NCI-H2196 treated with DMSO at 0.1 percent for 48 hours (cell line): Measurements from ENCODE around the gene USP30.

Experiments
- DNase-seq: peaks from one replicate; lab custom pipeline; 2025; ENCODE audit not compliant: unreplicated experiment; lab: John Stamatoyannopoulos, UW

USP30 gene

DNA sequence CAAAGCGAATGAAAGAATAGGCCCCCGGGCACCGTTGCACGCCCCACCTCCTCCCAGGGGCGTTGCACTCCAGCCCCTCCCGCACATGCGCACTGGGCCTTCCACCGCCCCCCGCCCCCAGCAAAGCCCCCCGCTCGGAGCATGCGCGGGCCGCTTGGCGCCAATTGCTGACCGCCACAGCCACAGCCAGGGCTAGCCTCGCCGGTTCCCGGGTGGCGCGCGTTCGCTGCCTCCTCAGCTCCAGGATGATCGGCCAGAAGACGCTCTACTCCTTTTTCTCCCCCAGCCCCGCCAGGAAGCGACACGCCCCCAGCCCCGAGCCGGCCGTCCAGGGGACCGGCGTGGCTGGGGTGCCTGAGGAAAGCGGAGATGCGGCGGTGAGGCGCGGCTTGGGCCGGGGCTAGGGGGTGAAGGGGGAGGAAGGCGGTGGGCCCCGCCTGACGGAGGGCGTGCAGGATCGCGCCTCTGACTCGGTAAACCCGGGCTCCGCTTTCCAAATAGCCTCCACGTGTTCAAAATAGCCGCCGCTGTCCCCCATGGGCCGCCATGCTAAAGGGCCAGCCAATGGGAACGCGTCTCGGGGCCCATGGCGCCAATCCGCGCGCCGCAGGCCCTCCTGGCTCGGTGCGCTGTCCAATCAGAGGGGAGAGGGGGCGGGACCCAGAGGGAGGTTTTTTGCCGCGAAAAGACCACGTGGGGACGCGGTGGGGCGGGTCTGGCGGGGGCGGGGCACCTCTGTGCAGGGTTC is 45.2 kb downstream of the USP30 start, which contains the start of gene UNG:
UNG (plus strand) TSS at position 163 of the 748 bp plus-strand sequence; CDS start at position 246, 83 bp downstream.
- DNase-seq: peak; percentile 94

- no peak for DNase-seq
Measured at GRCh38 chr12:109098183-109098604, 45.8 kb downstream of the USP30 start.

DNA sequence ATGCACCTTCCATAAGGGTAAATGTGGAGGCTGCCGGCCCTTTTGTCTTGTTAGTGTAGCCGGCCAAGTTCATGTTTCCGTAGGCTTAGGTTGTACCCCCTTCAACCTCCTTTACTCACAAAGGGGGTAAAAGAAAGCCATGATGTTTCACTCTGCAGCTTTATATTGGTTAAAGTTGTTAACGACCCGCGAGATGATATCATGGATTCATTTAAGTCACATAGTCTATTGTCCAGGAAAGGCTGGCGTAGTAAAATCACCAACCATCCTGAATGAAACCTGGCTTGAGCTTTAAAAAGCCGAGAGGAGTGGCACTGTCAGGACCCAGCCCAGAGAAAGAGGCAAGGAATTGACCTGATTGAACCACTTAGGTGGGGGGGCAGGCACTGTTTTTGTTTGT is 46.3 kb downstream of the USP30 start:
- no peak for DNase-seq

DNA sequence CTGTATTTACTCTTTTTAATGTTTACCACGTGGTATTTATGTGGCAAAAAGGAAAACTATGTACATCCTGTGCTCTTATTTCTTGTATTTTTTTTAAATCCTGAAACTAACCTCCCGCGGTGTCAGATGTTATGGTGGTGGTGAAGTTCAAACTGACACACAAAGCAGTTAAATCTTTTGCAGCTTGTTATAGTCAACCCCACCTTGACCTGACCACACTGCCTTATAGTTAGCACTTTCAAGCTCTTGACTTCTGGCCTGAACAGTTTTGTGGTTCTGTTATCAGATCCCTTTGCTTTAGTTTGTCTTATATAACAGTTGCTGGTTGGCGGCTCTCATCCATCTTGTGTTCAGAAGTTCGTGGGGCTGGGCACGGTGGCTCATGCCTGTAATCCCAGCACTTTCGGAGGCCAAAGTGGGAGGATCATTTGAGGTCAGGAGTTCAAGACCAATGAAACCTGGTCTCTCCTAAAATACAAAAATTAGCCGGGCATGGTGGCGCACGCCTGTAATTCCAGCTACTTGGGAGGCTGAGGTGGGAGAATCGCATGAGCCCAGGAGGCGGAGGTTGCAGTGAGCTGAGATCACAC is 47.1 kb downstream of the USP30 start:
- DNase-seq: no peak

DNA sequence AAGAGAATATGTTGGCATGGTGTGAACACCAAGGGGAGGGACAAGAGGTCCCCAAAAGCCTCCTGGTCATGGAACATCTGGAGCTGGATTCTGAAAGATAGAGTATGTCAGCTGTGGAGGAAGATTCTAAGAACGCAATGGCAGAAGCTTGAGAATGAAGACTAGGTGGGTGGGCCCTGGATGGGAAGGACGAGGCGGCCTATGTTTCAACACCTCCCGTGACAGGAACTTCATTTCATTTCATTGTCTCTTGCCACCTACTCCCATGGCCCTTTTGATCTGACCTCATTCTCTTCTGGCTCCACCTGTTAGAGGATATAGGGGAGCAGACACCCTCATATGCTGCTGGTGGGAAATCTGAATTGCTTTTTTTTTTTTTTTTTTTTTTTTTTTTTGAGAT is 48.4 kb downstream of the USP30 start:
- no peak for DNase-seq

DNA sequence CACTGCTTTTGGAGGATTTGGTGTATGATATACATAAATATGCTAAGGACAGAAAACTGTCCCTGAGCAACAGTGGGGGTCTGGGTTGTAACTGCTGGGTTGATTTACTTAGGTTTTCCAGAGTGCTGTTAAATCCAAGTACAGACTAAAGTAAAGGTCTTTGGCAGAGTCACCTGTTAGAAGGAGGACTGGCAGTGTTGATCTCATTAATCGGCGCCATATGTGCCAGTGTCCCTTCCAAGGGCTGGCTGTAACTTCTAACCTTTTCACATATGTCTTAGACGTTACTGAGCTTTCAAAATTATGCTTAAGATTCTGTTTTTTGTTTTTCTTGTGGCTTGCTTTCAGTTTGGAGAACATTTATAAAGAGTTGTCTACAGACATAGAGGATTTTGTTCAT is 50.1 kb downstream of the USP30 start:
- no peak for DNase-seq

GRCh38 chr12:109105176-109105575 is 52.8 kb downstream of the USP30 start:
- DNase-seq: no peak

GRCh38 chr12:109109746-109110350 is 57.5 kb downstream of the USP30 start:
- DNase-seq: no peak

GRCh38 chr12:109110988-109111495 is 58.7 kb downstream of the USP30 start:
- peak; percentile 72 for DNase-seq

DNA sequence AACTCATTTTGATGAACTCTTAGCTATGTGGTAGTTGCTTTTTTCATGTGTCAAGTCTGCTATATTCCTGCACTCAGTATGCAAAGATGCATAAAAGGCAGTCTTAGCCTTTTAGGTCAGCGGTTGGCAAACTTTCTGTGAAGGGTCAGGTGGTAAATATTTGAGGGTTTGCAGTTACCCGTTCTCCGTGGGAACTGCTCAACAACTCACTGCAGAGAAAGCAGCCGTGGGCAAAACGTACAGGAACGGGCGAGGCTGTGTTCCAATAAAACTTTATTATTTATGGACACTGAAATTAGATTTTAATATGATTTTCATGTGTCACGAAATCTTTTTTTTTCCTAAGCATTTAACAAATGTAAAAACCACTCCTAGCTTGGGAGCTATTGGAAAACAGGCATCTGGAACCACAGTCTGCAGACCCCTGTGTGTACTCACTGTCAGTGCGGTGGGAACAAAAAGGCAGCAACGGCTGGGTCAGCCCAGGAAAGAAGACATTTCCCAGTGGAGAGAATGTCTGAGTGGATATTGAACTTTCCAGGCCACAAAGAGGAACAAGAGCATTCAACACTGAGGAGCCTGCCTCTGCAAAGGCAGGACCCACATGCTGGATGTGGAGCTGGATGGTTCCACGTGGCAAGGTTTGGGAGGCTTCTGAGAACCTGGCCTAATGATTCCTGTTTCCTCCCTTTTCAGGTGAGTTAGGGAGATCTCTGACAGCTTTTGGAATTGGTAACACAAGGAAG is 60.5 kb downstream of the USP30 start:
- no peak for DNase-seq

- DNase-seq: no peak
Measured at GRCh38 chr12:109113661-109114321, 61.4 kb downstream of the USP30 start.

DNA sequence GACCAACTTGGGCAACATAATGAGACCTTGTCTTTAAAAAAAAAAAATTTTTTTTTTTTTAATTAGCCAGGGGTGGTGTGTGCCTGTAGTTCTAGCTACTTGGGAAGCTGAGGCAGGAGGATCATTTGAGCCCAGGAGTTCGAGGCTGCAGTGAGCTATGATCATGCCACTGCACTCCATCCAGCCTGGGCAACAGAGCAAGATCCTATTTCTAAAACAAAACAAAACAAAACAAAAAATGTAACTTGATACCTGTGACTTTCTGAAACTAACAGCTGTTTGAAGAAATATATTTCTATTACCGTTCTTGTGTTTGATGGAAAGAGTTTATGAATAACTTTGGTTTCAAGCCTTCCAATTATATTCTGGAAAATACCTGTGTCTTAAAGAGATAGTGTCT is 62.3 kb downstream of the USP30 start:
- no peak for DNase-seq

GRCh38 chr12:109115404-109115757 is 63.0 kb downstream of the USP30 start:
- no peak for DNase-seq

DNA sequence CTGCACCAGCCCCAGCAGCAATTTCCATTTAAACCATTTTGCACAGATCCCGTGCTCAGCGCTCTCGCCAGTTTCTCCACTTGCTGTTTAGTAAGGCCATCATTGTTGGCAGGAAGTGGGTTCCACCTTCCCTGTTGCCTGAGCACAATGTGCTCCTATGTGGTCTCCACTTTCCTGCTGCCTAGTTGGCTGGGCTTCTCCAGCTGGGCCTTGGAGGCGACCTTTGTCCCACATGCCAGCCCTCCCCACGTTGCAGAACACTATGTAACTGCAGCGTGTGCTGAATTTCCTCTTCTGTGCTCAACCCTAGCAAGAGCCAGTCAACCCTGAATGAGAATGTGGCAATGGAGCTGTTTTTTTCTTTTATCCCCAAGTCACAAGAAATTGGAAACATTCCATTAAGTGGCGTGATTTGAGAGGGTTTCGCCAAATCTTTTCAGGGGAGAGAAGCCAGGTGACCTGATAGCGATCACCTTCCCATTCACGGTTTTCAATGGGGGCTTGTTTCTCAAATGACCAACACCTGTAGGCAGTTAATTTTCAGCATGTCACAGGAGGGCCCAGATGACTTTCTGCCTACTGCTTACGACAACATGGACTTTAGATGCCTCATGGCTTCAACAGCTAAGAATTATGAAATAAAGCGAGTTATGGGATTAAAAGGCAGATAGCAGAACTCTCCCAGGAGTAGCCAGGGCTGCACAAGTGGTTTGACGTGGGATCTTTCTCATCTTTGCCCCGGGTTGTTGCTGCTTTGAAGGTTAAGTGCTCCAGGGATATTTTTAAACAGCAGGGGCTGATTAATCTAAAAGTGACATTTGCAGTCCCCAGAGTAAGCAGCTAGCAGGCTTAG is 63.6 kb downstream of the USP30 start, which contains the start of gene ACACB:
ACACB (plus strand) TSS at position 830 of the 853 bp plus-strand sequence. CDS start 22,819 bp downstream, outside the sequence.
- no peak for DNase-seq

DNA sequence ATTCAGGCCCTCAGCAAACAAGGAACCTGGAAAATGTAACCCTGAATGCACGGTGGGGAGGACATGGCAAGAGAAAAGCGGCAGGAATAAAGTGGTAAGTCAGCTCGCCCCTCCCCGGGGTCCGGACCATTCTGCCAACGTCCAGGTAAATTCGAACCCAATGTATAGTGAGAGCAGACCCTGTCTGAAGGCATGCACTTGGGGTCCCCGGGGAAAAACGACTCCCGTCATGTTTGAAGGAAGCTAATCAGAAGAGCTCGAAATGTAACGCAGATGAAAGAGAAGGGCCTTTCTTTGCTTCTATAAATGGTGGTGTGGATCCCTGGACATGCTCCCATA is 64.2 kb downstream of the USP30 start:
- DNase-seq: no peak

GRCh38 chr12:109120095-109120494 is 67.7 kb downstream of the USP30 start:
- DNase-seq: no peak

DNA sequence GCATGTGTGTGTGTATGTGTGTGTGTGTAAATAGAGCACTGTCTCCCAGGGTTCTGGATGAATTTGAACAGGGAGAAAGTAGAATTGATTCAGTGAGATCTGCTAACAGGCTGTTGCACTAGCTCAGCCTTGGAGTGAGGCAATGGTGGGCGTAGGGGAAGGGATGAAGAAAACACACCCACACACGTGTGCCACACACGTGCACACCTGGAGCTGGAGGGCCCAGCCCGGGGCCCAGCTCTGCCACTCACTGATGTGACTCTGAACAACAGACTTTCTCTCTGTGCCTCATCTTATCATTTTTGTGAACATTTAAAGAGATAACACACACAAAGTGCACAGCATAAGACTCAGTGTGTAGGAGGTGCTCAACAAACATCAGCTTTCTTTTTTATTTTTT is 68.2 kb downstream of the USP30 start:
- no peak for DNase-seq

- DNase-seq: no peak
Measured at GRCh38 chr12:109121346-109121880, 69.0 kb downstream of the USP30 start.

DNA sequence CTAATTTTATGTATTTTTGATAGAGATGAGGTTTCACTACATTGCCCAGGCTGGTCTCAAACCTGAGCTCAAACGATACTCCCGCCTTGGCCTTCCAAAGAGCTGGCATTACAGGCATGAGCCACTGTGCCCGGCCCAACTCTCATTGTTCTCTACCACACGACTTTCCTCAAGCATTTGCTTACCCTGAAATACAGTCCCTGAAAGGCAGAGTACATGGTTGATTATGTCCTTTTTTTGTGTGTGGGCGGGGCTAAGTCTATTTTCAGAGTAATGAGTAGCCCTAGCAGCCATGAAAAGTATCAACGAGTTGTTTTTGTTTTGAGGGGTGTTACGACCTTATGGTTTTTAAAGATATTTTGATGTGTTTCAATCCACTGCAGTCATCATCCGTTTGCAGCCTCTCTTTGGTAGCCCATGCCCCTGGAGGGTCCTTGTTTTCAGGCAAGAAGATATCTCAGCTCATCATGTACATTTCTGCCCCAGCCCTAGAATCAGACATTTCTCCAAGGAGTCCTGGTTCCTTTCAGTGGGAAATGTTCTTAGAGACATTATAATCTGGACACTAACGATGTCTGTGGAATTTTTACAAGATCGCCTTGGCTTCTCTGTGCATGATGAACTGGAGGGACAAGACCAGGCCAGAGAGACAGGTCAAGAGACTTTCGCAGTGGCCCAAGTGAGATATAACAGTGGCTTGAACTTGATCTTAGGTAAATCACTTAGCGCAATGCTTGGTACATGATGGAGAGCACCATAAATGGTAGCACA is 72.7 kb downstream of the USP30 start:
- no peak for DNase-seq
